Effector CD8-positive, alpha-beta T cell (primary cell): ENCODE results near the gene AFAP1L2.

ENCODE experiments used
- DNase-seq: peaks from one replicate; lab custom pipeline; 2025; lab: John Stamatoyannopoulos, UW

The AFAP1L2 gene

GRCh38 chr10:114266521-114266920, 137.8 kb downstream of the AFAP1L2 start:
- no peak for DNase-seq

GRCh38 chr10:114265392-114266053, 138.8 kb downstream of the AFAP1L2 start:
- no peak for DNase-seq

GRCh38 chr10:114262496-114262895, 141.8 kb downstream of the AFAP1L2 start:
- no peak for DNase-seq

DNA sequence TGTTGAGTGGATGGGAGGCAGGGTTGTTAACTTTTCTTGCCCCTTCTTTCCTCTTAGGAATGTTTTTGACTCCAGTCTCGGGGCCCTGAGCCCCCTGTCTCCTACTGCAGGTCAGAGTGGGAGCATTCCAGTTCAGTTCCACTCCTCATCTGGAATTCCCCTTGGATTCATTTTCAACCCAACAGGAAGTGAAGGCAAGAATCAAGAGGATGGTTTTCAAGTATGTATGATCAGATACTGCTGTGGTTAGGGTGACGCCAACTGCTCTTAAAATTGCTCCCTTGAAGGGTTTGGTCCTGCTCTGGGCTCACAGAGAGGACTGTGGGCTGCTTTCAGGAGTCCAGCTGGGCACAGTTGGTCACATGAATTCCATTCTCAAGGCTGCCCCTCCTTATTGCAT, 143.2 kb downstream of the AFAP1L2 start:
- no peak for DNase-seq

DNA sequence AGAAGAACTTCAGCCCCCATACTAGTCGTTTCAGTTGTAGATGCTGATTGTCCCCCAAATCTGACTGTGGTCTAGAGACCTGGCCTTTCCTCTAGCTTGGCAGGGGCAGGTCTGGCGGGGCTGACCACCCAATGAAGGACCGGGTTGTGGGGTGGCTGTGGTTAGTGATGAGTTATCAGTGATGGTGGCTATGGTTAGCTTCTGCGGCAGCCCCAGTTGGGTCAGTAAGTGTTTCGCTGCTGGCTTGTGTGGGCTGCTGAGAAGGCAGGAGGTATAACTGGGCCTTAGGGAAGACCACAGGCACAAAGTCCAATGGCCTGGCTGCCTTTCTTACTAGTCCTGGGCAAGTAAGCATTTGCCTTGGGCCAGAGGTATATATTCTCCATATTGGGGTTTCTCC, 143.9 kb downstream of the AFAP1L2 start:
- DNase-seq, result no peak

GRCh38 chr10:114259824-114260223, 144.5 kb downstream of the AFAP1L2 start:
- DNase-seq, result no peak

GRCh38 chr10:114258274-114258840, 145.9 kb downstream of the AFAP1L2 start:
- no peak for DNase-seq

DNA sequence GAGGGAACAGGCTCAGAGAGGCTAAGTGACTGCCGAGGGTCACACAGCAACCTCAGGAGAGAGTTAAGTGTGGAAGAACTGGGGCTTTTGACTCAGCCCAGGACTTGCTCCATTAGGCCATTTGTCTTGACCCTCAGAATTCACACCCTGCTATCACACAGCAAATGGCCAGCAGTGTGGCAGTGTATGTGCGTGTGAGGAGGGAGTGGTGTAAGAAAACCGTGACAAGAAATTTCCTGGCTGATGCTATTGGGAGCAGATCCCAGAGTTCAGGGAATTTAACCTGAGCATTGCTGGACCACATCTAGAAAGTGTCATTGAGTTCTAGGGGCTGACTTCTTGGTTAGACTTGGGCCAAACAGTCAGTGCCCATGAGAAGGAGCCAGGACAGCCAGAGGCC, 146.8 kb downstream of the AFAP1L2 start:
- no peak for DNase-seq

- no peak for DNase-seq
Measured at GRCh38 chr10:114256822-114257221, 147.5 kb downstream of the AFAP1L2 start.

- DNase-seq, result no peak
Measured at GRCh38 chr10:114256008-114256765, 148.1 kb downstream of the AFAP1L2 start.

- DNase-seq, result no peak
Measured at GRCh38 chr10:114255227-114255626, 149.1 kb downstream of the AFAP1L2 start.

GRCh38 chr10:114252883-114253282, 151.4 kb downstream of the AFAP1L2 start:
- DNase-seq, result no peak

- DNase-seq, result no peak
Measured at GRCh38 chr10:114252092-114252491, 152.2 kb downstream of the AFAP1L2 start.

- DNase-seq, result no peak
Measured at GRCh38 chr10:114250716-114251115, 153.6 kb downstream of the AFAP1L2 start.

- no peak for DNase-seq
Measured at GRCh38 chr10:114250236-114250635, 154.1 kb downstream of the AFAP1L2 start.

GRCh38 chr10:114246679-114247305, 157.5 kb downstream of the AFAP1L2 start:
- no peak for DNase-seq

DNA sequence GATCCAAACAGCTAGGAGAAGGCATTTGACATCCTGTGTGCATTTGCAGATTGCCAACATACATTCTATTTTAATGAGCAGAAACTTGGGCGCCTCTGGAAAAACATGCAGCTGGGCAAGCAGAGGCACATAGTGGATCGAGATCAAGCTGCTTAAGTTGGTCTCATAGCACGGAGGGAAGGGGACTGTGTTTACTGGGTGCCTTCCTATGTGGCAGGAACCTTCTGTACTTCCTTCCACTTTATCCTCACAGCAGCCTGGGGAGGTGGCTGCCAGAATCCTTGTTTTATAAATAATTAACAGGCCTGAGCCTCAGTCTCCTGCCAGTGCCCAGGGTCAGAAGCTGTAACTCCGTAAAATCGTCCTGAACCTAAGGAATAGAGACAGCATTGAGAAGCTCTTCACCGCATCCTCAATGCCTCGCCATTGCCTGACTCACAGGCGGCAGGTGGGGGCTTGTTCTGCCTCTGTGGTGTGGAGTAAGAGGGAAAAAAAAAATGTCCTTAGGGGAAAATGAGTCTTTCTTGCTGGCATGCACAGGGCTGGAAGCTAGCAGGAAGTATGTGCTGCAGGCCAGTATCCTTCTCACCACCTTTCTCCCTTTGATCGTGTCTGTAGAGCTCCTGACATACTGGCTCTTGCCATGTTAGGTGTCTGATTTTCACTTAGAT, 159.0 kb downstream of the AFAP1L2 start:
- DNase-seq, result no peak
